Left lobe of liver (tissue), 2 donors: Measurements from ENCODE around the gene MTMR6. TPM values are rescaled to one million over a fixed set of nuclear protein-coding genes. Genes with fewer than 3 reads are reported as not detected.
"Not testable (repeated sequence)": the region's sequence is repeated elsewhere in the genome, so short reads cannot be mapped to it uniquely, and the experiment has no call there.

Experiments
- ATAC-seq: fragments of 200-7000 bp; cut with Tn5 transposase; one replicate; pipeline ENCODE4 v1.9.1; 2020; ENCODE audit warnings: mild to moderate bottlenecking, moderate library complexity
- DNase-seq: peaks from one replicate; pipeline ENCODE4 v3.0.0-alpha.2; 2020; ENCODE audit warnings: low spot score
- total RNA-seq: library from RNA; stranded (reverse); gene quantifications from one replicate; pipeline ENCODE4 v1.2.1, GENCODE V29; 2021
- donor health status: DM: no; HTN: no; CAD: no; lungs with moderate emphysema.
- donor health status: DM: no; HTN: yes; CAD: no.

Gene MTMR6
- total RNA-seq: 4.8 TPM

DNA sequence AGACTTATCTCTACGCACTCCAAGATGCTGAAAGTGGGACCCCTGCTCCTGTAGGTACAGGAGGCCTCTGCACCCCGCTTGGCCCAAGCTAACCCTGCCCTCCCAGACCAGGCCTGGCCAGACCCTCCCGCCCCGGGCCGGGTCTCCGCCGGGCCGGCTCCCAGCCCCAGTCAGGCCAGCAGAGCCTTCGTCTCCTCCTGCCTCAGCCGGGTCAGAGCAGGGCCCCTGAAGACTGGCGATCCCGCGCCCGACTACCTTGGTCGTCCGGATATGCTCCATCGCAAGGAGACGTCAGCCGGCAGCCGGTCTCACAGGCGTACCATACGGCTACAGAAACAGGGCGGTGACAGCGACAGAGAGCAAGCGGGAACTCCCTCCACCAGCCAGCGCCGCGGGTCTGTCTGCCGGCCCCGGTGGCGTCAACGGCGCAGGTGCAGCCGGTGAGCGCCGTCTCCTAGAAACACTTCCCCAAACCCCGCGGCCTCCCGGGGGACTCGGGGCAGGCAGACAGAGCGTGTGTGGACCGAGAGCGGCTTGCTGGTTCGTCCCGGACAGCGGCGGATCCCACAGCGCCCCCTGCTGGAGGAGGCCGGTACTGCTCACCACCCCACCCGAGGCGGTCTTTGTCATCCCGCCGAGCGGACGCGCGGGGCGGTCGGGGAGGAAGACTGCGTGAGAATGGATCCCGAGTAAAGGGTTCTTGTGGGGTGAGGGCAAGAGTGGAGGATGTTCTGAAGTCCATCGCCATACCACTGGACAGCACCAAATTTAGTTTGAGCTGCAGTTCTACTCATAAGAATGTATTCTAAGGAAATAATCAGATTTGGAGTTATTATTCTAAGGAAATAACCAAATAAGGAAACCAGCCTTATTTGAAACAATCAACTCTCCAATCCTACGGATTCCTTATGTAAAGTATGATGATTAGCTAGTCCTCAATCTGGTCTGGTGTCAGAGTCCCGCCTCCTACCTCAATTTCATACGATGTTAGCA lies at the start of gene MTMR6:
TSS of gene MTMR6 (minus strand) at position 520 of the 993 bp plus-strand sequence. CDS start at position 279, 241 bp downstream.
- ATAC-seq (peak; percentile 99), DNase-seq (peak; percentile 94)

DNA sequence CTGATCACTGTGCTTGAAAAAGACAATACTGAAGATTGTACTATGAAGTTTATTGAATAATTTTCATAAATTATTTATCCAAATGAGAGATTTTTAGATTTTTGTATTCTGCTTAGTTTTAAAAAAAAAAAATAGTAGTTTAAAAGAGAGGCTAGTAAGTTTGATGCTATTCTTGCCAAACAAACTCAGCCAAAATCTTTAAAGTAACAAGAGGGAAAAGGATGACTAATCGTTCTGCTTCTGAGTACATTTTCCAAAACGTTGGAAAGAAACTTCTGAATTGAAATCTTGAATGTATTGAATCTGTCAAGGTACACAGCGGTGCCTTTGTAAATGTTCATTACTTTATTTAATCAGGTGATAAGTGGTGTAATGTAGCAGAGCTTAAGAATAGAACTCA lies 48.6 kb upstream of the MTMR6 start:
- DNase-seq (no peak), ATAC-seq (no peak)

DNA sequence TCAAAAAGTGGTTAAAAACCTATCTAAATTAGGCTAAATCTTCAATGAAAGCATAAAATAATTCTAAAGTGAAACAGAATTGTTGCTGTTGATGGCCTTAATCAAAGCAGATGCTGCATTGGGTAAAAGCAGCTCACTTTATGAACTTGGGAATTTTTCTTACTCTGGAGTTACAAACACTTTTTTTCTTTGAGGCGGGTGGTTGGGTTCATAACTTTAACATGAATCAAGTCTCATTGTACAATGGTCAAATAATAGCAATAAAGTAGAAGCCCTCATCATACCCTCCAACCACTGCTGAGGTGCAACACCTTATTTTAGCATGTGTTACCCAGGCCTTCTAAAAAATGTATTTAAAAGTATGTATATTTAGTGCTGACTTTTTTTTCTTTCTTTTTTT lies 43.3 kb upstream of the MTMR6 start:
- no peak for ATAC-seq

DNA sequence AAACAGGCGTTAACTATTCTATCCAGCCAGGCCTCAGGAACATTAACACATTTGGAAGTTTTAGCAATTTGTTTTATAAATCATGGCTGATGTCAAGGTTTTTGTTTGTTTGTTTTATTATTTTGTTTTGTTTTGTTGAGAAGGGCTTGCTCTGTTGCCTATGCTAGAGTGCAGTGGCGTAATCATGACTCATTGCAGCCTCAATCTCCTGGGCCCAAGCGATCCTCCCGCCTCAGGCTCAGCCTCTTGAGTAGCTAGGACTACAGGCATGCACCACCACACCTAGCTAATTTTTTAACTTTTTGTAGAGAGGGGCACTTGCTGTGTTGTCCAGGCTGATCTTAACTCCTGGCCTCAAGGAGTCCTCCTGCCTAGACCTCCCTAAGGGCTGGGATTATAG lies 42.4 kb upstream of the MTMR6 start:
- no peak for DNase-seq
- no peak for ATAC-seq

More for the DNA sequence above, 43.3 kb upstream of the MTMR6 start:
- no peak for DNase-seq

DNA sequence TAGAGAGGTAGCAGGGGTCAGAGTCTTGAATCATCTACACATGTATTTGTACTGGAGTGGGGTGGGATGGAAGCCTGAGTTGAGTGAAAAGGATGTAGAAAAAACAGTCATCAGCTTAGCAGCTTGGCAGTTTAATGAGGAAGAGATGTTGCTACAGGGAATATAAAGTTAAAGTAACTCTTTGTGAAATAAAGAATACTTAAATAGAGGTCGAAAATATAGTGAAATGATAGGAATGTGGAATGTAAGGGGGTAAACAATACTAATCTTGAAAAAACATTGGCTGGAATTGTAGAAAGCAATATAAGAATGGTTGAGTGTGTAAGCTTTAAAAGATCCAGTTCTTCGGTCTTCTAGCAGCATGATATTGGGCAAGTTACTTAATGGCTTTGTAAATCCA lies 36.8 kb upstream of the MTMR6 start:
- DNase-seq: no peak
- ATAC-seq: no peak

DNA sequence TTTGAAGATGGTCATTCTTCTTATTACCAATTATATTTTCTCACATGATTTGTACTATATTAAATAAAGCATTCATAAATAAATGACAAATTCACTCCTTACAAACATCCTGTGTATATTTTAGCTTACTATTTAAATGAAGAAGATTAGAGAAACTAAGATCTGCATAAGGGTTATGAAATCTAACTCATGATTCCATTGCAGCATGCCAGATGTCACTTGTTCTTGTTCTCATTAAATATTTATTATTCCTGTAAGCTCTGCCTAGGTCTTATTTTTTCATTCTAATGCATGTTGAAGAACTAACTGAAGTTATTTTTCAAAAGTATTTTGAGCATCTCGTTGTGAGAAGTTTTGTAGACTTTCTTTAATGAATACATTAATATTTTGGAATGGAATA lies 32.5 kb upstream of the MTMR6 start:
- DNase-seq (no peak), ATAC-seq (no peak)

DNA sequence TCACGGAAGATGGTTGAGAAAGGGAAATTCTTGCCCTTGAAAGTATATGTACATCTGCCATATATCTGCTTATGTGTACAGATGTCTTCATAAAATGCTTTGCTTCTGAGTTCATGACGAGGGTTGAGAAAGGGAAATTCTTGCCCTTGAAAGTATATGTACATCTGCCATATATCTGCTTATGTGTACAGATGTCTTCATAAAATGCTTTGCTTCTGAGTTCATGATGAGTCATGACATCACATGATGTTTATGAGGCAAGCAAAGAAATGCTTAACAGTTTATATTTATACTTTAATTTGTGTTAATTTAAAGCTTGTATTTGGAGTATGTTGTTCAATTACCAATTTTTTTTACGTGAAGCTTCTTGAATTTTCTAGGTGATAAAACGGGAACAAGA lies 31.7 kb upstream of the MTMR6 start:
- ATAC-seq: not testable (repeated sequence)

DNA sequence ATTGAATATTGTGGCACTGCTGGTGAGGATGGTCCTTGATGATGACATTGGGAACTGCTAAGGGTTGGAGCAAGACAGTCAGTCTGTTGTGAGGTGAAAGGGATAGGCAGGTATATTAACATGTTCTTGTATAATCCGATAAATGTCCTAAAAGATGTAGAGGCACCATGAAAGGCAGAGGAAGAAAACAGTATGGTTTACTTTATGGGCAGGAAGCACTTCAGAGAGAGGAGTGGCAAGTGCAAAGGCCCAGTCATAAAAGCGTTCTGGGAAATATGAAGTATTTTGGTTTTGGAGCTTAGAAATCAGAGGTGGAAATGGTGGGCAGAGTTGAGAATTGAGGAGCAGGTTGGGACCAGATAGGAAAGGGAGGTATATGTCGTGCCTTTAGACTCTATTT lies 23.6 kb upstream of the MTMR6 start:
- no peak for ATAC-seq

More for the DNA sequence above, 31.7 kb upstream of the MTMR6 start:
- DNase-seq: not testable (repeated sequence)

DNA sequence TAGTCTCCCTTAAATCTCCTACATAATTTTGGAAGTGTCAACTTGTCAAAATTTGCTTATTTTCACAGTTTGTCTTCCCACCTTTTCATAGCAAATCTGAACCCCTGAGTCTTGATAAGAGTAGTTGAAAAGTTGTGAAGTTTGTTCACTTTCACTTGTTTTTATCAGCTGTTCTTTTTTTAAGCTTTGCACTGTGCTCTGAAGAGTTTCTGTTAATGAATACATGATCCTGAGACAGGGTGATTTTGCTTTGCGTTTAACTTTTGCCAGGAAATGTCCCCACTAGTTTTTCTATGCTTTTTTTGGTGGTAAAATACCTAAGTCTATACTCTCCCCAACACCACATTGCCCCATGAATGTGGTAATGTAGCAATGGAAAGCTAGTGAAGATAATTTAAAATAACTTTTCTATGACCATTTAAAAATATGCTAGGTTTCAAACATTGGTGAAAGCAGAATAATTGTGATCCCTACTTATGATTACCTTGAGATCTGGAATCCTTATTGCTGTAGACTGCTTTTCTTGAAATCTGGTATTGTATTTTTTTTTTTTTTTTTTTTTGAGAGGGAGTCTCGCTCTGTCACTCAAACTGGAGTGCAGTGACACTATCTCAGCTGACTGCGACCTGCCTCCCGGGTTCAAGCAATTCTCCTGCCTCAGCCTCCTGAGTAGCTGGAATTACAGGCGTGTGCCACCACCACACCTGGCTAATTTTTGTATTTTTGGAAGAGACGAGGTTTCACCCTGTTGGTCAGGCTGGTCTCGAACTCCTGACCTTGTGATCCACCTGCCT lies 19.6 kb upstream of the MTMR6 start:
- ATAC-seq (peak; percentile 59), DNase-seq (no peak)

More for the DNA sequence above, 23.6 kb upstream of the MTMR6 start:
- no peak for DNase-seq

DNA sequence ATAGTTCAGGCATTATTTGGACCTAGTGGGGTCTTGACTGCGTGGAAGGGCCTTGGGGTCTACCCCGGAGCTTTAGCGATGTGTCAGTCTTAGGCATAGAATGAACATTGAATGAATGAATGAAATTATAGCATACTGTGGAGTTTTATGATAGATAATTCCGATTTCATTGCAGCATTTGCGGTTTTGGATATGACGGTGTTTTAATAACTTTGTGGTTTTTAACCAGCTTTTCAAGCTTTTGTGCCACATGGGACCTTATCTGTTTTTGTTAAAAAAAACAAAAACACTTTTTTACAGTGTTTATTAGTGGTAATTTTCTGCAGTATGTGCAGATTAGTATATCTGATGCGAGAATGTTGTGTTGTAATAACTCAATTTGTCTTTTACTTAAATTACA lies 14.8 kb upstream of the MTMR6 start:
- ATAC-seq (no peak), DNase-seq (no peak)

DNA sequence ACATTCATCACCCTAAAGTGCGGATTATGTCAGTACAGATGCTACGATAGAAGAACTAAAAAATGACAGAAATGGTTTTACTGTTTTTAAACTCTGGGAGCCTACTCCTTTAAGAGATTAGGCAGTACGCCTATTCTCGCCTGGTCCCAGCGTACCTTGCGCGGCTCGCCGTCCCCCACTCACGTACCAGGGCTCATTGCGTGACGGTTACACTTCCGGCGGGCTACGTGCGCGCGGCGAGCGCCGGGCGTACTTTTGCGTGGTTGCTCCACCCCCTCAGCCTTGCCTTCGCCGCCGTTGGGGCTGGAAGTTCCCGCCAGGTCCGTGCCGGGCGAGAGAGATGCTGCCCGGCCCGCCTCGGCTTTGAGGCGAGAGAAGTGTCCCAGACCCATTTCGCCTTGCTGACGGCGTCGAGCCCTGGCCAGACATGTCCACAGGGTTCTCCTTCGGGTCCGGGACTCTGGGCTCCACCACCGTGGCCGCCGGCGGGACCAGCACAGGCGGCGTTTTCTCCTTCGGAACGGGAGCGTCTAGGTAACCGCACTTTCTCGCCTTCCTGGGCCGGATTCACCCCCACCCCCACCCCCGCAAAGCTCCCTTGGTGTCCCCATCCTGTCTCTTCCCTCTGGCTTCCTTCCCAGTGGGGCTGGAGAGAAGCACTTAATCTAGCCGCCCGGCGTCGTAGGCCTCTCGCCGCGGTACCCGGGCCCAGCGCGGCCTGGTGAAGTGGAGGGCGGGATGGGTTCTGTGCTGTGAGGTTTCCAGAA lies 14.2 kb upstream of the MTMR6 start, which contains the start of gene NUP58:
TSS of gene NUP58 (plus strand) at position 279 of the 767 bp plus-strand sequence. CDS start at position 428, 149 bp downstream.
- ATAC-seq: peak; percentile 99
- peak; percentile 97 for DNase-seq

DNA sequence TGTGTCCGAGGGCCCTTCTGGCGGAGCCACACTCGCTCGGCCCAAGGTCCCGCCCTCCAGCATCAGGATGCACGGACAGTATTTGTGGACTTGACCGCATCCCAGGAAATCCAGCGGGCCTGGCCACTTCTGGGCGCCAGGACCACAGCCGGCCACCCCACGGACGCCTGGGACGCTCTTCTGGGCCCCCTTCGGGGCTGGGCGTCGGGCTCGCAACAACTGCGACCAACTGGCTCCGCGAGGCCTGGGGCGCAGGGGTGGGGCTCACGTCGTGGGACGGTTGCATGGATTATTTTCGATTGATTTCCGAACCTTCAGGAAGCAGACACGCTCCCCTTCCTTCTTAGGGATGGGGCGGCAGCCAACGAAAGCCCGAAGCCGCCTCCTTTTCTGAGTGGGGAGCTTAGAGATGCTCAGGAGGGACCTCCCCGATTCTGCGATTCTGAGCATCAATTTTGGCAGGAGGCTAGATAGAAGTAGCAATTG lies 13.6 kb upstream of the MTMR6 start:
- peak; percentile 7 for ATAC-seq
- DNase-seq: peak; percentile 53

DNA sequence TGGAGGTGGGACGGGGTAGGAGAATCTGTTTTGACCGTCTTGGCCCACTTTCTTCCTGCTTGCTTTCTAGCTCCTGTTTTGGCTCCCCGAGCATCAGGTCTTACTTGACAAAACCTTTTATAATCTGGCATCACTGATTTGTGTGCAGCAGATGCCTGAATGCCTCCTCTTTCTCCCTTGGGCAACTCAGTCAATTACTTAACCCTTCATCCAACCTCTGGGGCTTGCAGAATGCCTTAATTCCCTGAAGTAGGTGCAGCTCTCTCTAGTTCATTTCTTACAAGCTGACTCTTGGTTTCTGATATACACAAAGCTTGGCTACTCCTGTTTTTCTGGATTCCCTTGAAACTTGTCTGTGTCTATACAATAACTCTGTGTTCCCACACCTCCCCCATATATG lies 8.4 kb upstream of the MTMR6 start:
- DNase-seq (no peak), ATAC-seq (no peak)

DNA sequence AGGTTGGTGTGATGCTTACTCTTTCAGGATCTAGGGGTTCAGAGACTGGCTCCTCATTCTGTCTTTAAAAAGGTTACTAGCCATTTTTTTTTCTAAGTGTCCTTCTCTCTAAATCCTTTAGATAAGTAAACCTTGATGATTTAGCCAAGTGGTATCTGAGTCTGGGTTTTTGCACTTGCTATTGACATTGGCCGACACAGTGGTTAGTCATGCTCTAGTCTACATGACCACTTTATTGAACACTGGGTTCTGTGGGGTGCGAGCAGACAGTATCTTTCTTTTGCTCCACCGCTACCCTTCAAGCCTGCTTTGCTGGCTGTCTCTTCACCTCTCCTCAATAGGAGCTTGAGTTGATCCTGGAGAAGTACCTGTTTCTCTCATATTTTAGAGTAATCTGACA lies 7.9 kb upstream of the MTMR6 start:
- no peak for ATAC-seq

DNA sequence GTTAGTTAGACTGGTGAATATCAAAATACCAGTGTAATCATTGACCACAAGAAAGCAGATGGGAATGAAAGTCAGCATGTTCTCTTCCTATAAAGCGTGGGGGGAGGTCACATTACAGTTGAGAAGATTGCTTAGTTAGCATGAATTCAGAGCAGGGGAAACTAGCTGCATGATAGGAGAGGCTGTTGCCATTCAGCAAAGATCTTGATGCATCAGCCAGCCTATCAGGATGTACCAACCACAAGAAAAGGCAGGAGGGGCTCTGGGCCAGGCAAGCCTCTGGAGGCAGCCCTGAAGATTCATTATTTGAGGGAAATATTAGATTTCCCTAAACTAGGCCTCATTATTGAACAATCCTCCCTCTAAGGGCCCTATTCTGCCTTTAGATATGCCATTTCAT lies 5.0 kb upstream of the MTMR6 start:
- ATAC-seq (no peak), DNase-seq (no peak)

More for the DNA sequence above, 7.9 kb upstream of the MTMR6 start:
- no peak for DNase-seq

DNA sequence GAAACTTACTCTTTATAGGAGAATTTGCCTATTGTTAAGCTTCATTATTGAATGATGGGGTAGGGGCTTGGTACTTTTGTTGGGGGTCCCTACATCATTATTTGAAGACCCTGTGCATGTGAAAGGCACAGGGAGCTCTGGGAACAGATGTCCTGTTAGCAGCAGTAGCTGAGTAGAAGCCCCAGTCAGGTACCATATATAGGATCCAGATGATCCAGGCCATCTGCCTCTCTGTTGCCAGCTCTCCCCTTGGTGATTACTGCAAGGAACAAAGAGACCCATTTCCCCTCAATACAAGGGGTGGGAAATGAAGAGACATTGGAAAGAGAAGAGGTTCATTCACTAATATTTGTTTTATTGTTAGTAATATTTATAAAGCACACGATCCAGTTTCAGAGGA lies 4.4 kb upstream of the MTMR6 start:
- no peak for DNase-seq
- ATAC-seq: no peak

DNA sequence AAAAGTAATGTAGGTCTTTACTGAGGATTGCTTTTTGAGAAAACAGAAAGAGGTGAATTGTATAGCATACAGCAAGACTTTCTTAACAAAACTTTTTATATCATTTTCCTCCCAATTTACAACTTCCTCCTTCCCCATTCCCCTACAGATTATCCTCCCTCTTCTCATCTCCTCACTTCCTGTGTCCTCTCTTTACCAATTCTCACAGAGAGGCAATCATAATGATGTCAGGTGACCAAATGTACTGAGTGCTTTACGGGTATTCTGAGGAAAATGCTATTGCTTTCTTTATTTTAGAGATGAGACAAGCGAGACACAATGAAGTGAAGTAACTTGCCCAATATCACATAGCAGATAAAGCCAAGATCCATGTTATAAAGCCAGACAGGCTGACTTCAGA lies 1.7 kb upstream of the MTMR6 start:
- DNase-seq (no peak), ATAC-seq (no peak)

DNA sequence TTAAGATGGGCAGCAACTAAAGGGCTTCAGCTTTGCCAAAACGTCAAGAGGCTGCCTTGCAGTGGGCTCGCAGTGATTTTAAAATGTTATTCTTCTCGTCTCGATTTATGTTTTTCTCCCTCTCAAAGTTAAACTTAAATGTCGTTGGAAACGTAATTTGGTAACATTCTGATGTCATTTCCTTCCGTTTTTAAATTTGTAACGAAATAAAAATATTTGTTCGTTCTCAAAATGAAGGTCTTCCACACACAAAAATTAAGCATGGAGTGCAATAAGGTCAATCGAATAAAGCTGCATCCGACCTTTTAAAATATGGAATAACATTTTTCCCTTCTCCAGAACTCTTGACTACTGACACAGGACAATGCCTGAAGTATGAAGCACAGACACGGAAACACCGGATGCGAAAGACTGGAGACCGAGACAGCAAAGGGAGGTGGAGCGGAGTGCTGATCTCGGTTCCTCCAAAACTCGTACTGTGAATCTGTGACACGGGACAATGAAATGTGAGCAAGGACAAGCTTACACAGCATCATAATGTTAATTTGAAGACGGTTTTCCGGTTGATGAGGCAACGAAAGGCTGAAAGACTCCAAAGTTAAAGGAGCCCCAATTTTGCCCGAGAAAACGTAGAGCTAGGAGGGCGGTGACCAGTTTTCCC lies 850 bp downstream of the MTMR6 start:
- ATAC-seq (peak; percentile 52), DNase-seq (no peak)

DNA sequence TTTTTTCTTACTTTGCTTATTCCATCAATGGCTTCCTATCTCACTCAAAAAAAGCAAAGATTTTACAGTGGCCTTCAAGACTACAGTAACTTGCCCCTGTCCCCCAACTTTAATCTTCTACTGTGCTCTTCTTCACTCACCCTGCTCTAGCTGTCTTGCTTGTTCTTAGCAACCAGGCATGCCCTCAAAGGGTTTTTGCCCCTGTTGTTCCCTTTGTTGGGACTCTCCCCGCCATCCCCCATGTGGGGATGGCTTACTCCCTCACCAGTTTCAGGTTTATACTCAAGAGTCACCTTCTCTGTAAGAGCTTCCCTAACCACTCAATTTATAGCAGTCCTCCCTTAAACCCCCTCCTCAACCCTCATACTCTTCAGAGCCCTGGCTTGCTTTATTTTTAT lies 5.4 kb downstream of the MTMR6 start:
- DNase-seq (no peak), ATAC-seq (no peak)
